ENCODE results near the gene DPP6. TPM values are rescaled to one million over a fixed set of nuclear protein-coding genes. Genes with fewer than 3 reads are reported as not detected.

DPP6 gene
- total and polyA plus RNA-seq, 2 of the 8 experiments (the other 6 are each of a cell fraction or from before 2014, with no cell fraction given): 4.7 to 6.8 TPM

GRCh38 chr7:154576604-154577003, 524.4 kb downstream of the DPP6 start:
- H3K23ac ChIP-seq (ENCODE audit: insufficient read length): no peak overlapping the region
- CTCF ChIA-PET (ENCODE audit: partially characterized antibody): interaction anchor here (1.0 kb wide), 1 partner anchor 8 kb away, joined by 4 read pairs; no protein-coding TSS in a partner anchor
- DNase-seq (ENCODE audit: low read depth in 1 of 2, low spot score in 2 of 2): no peak
- TF ChIP-seq ZNF274 (IDR thresholded peaks at IDR 0.05; ENCODE audit: borderline replicate concordance, extremely low read depth, low read length): no peak
- TF ChIP-seq EGR1 (IDR thresholded peaks at IDR 0.05; ENCODE audit: borderline replicate concordance, low read depth, low read length): no peak
- TF ChIP-seq JUND (IDR thresholded peaks at IDR 0.05; ENCODE audit: low read length): no peak
- no peak for TF ChIP-seq RNF2 (IDR thresholded peaks at IDR 0.05; ENCODE audit: borderline replicate concordance, low read depth, low read length, missing control alignments, poor library complexity, severe bottlenecking)
- peaks cover 0 to 3% of the 10 kb centered on the region in 2 experiments; a peak in 1 of 4 replicates for H3K79me2 ChIP-seq (ENCODE audit: control insufficient read depth in 1 of 2, insufficient read depth in 2 of 2, low read length in 2 of 2)
- 90% methylated on average over 7 of the region's 7 CpGs; no CpG with 5 or more reads in 1 of the 2 experiments for WGBS, 2 experiments (ENCODE audit: extremely low coverage in 1 of 2, insufficient coverage in 1 of 2, insufficient read length in 1 of 2, insufficient replicate concordance in 2 of 2, low coverage in 1 of 2, low lambda C conversion rate in 2 of 2, missing lambda C conversion rate in 1 of 2)
- no peak overlapping the region for H3K14ac ChIP-seq (ENCODE audit: insufficient read length)
- H3K4me1 ChIP-seq (replicated peaks in 1 of 4; ENCODE audit: control insufficient read depth in 3 of 4, insufficient read depth in 4 of 4, low read length in 3 of 4): no peaks in the 10 kb centered on the region; a peak in 1 of 7 replicates
- H4K20me1 ChIP-seq (replicated peaks in 1 of 2; ENCODE audit: control insufficient read depth in 1 of 2, insufficient read depth in 2 of 2, low read length in 2 of 2): peaks cover 1 to 18% of the 10 kb centered on the region in 2 experiments
- peaks cover 18% of the 10 kb centered on the region; the same call in 1 of the 2 replicates for H3K23me2 ChIP-seq (ENCODE audit: low read depth, low read length)
- H3K79me1 ChIP-seq (ENCODE audit: low read depth, low read length): peaks cover 7% of the 10 kb centered on the region
- H3K4me2 ChIP-seq (ENCODE audit: insufficient read depth in 1 of 2, low read depth in 2 of 2, low read length in 2 of 2): no peak overlapping the region
- no peak overlapping the region for H4K8ac ChIP-seq (ENCODE audit: extremely low read depth, insufficient read depth, low read length)
- H4K91ac ChIP-seq (replicated peaks; ENCODE audit: insufficient read length, low read length): no peak overlapping the region
- H3K27me3 ChIP-seq (replicated peaks in 1 of 4; ENCODE audit: control insufficient read depth in 3 of 4, extremely low read depth in 1 of 4, insufficient read depth in 3 of 4, low read length in 3 of 4): no peaks in the 10 kb centered on the region
- H2BK120ac ChIP-seq (replicated peaks; ENCODE audit: low read depth, low read length): no peak overlapping the region
- H2AK5ac ChIP-seq (ENCODE audit: low read depth, low read length): no peak overlapping the region
- H2BK5ac ChIP-seq (ENCODE audit: low read depth, low read length): no peak overlapping the region
- no peak overlapping the region for H3K18ac ChIP-seq (ENCODE audit: extremely low read depth, low read length)
- no peak overlapping the region for H2BK15ac ChIP-seq (ENCODE audit: low read length)
- no peak overlapping the region for H3K9ac ChIP-seq (replicated peaks in 1 of 4; ENCODE audit: extremely low read depth in 1 of 4, low read depth in 3 of 4, low read length in 3 of 4)
- no peak overlapping the region for H3K4me3 ChIP-seq (ENCODE audit: extremely low read depth in 1 of 4, insufficient read depth in 2 of 4, low read depth in 3 of 4, low read length in 4 of 4)
- peaks cover 3 to 14% of the 10 kb centered on the region in 2 experiments; a peak in 3 of 4 replicates for H3K9me3 ChIP-seq (ENCODE audit: insufficient read depth in 2 of 2, low read depth in 1 of 2, low read length in 1 of 2)
- H2BK20ac ChIP-seq (ENCODE audit: low read length): no peak overlapping the region
- H3K56ac ChIP-seq (replicated peaks; ENCODE audit: insufficient read length, low read depth, low read length): no peak overlapping the region
- POLR2A ChIA-PET (ENCODE audit: partially characterized antibody): no interaction called here
- FAIRE-seq: no peak
- H3K4ac ChIP-seq (replicated peaks; ENCODE audit: insufficient read length, low read depth, low read length): no peak overlapping the region
- no peaks in the 10 kb centered on the region; a peak in 1 of 8 replicates for H3K36me3 ChIP-seq (ENCODE audit: control insufficient read depth in 2 of 4, insufficient read depth in 4 of 4, low read length in 3 of 4)
- H3K27ac ChIP-seq (ENCODE audit: low read depth, low read length): no peak overlapping the region
- H2AFZ ChIP-seq (ENCODE audit: low read length): no peak overlapping the region
- no peak overlapping the region for H4K5ac ChIP-seq (ENCODE audit: insufficient read length, low read depth, low read length)
- H2BK12ac ChIP-seq (ENCODE audit: low read depth, low read length): no peak overlapping the region
